Heart right ventricle (tissue), 16 donors: ENCODE data around the gene TPRKB. TPM values are rescaled to one million over a fixed set of nuclear protein-coding genes. Genes with fewer than 3 reads are reported as not detected.
"Not testable (repeated sequence)": the region's sequence is repeated elsewhere in the genome, so short reads cannot be mapped to it uniquely, and the experiment has no call there.

ENCODE experiments used
- ATAC-seq, 8 donors: fragments of 200-7000 bp; cut with Tn5 transposase; one replicate each; pipeline ENCODE4 v1.9.1; 2020; ENCODE audit warnings: mild to moderate bottlenecking in 8 of 8, moderate library complexity in 8 of 8, moderate number of reproducible peaks in 1 of 8
- DNase-seq, 2 donors: peaks; one replicate each; pipeline ENCODE4 v3.0.0-alpha.2; 2020
- H3K27ac ChIP-seq, 10 donors: fragments of 200-600 bp; sonication (generic) in 2 of 10; one replicate each; pipeline versions ENCODE4 v1.5.0 to v1.8.0; 2020 to 2022; ENCODE audit warnings: mild to moderate bottlenecking in 3 of 10
- H3K27me3 ChIP-seq, 7 donors: fragments of 200-600 bp; one replicate each; pipeline ENCODE4 v1.8.0; 2021 to 2022; ENCODE audit warnings: mild to moderate bottlenecking in 2 of 7
- H3K36me3 ChIP-seq, 9 donors: fragments of 200-600 bp; sonication (generic) in 1 of 9; one replicate each; pipeline versions ENCODE4 v1.5.0 to v1.8.0; 2020 to 2022; ENCODE audit warnings: mild to moderate bottlenecking in 2 of 9
- H3K4me1 ChIP-seq, 9 donors: fragments of 200-600 bp; sonication (generic) in 1 of 9; one replicate each; pipeline versions ENCODE4 v1.5.0 to v1.8.0; 2020 to 2022; ENCODE audit warnings: mild to moderate bottlenecking in 4 of 9
- H3K4me3 ChIP-seq, 10 donors: fragments of 200-600 bp; sonication (generic) in 2 of 10; one replicate each; pipeline versions ENCODE4 v1.5.0 to v1.8.0; 2020 to 2022; ENCODE audit warnings: mild to moderate bottlenecking in 7 of 10, moderate library complexity in 2 of 10
- H3K9me3 ChIP-seq, 11 donors: fragments of 200-600 bp in 10 of 11; sonication (generic) in 2 of 11; one replicate each; pipeline versions ENCODE4 v1.5.0 to v1.8.0; 2013 to 2022; ENCODE audit warnings: mild to moderate bottlenecking in 2 of 11, control low read depth in 1 of 11, moderate library complexity in 1 of 11
- CTCF ChIP-seq, 9 donors: fragments of 200-600 bp; sonication (generic) in 2 of 9; IDR thresholded peaks; one replicate each; pipeline versions ENCODE4 v1.5.0 to v1.8.0; 2021 to 2022; ENCODE audit warnings: antibody characterized with exemption in 9 of 9, mild to moderate bottlenecking in 5 of 9, moderate library complexity in 1 of 9
- WGBS, 2 donors: extraction: QIAGEN DNeasy Blood & Tissue Kit; methylation state at CpG; one replicate each; pipeline ENCODE4 v1.1.7; 2013; ENCODE audit warnings: inconsistent platforms in 1 of 2; 5-methylcytosine and 5-hydroxymethylcytosine counted together
- intact Hi-C, 10 donors: fragments of 100-400 bp; cut with DNase I; formaldehyde crosslinking; loops; one replicate each; pipeline versions ENCODE4 v1.11.1 to v1.14.2; 2022
- polyA plus RNA-seq, 2 donors: library from polyadenylated mRNA; stranded (reverse); fragments of 200-250 nt; gene quantifications; one replicate each; pipeline ENCODE4 v1.2.3, GENCODE V29; 2013
- total RNA-seq, 10 donors: library from RNA; stranded (reverse); fragmentation: NEBNext Ultra II Directional in 3 of 10; extraction: Animal tissue kit (Norgen Biotek cat#: 25700) in 3 of 10; gene quantifications; one replicate each; pipeline versions ENCODE4 v1.2.1 to v1.2.4, GENCODE V29; 2021 to 2023
- donor health status: Arrhythmogenic right ventricular cardiomyopathy.
- donor health status: ischemic (EF 13 %, LVEDD 7.1; RV severe dilation, severe dysfunction).
- donor health status: healthy with polysubstance abuse.
- donor health status: DM: no; HTN: yes; CAD: no.
- donor health status: DM: no; HTN: no; CAD: no.
- donor health status: ischemic (EF 25% LVEDD 6.9; RV normal size, moderate dysfunction).
- donor health status: ischemic (EF 25% LVEDD 5.7; RV mildly dilated, moderate dysfunction).
- donor health status: healthy.
- donor health status: DM: yes; HTN: yes; CAD: no.
- donor health status: Ischemic cardiomyopathy.
- donor health status: ischemic (EF 35%, LVEDD 5.7; RV mildly dilated, moderate dysfunction).
- donor health status: nonischemic (EF 11% LVEDD 7.7; RV severe dilation, severe dysfunction).
- donor health status: DM: yes; HTN: yes; CAD: no.
- donor health status: PGD.
- donor health status: ischemic (EF 29% LVEDD 5.4; RV normal size, mild dysfunction).
- donor health status: nonischemic (EF 23%, LVEDD 6.1; RV moderate dilation, normal function).

TPRKB gene
- total and polyA plus RNA-seq, 12 donors, result 17.1 to 83.2 (median 20.8) TPM

- intact Hi-C loops, result loop anchor here in 3 of 10 donors (1.0 to 10.0 kb wide), 2 partner anchors 42 to 85 kb away; partner anchors contain the start of gene TPRKB (in 1 of the 3)
- peak within 1 kb of the TSS; percentile 56 to 97 (median 83) for H3K4me3 ChIP-seq
- no peaks in the 10 kb centered on the region for H3K27me3 ChIP-seq
- 0 to 1% methylated on average over 40 of the region's 40 CpGs for WGBS, 2 donors
- peak; percentile 95 to 96 for DNase-seq
- peak; percentile 85 to 99 (median 91) for TF ChIP-seq CTCF (IDR thresholded peaks at IDR 0.05)
- peak; percentile 98 to 100 (median 100) for ATAC-seq
- H3K27ac ChIP-seq, result peak within 1 kb of the TSS; percentile 68 to 97 (median 92)
- H3K4me1 ChIP-seq, result peaks cover 4 to 31% (median 16%) of the 10 kb centered on the region in 9 donors
- peaks cover 0 to 37% (median 10%) of the 10 kb centered on the region in 9 donors for H3K36me3 ChIP-seq
- no peaks in the 10 kb centered on the region for H3K9me3 ChIP-seq
These were observed 42.5 kb upstream of the TPRKB start, which contains the start of gene DUSP11 for GRCh38 chr2:73779467-73780236. TSS of gene DUSP11 (minus strand) at chr2:73780103. CDS start at chr2:73779974, 129 bp downstream.

GRCh38 chr2:73778867-73779466 is 41.8 kb upstream of the TPRKB start:
- intact Hi-C loops, result loop anchor here in 2 of 10 donors (10.0 kb wide), 1 partner anchor 84 kb away; no protein-coding TSS in a partner anchor
- Histone ChIP-seq H3K4me1 (peaks cover 4 to 31% (median 16%) of the 10 kb centered on the region in 9 donors), H3K4me3 (peak overlapping the region; percentile 56 to 97 (median 83)), H3K36me3 (peaks cover 0 to 44% (median 16%) of the 10 kb centered on the region in 9 donors), H3K27ac (peak overlapping the region in 6 of 10 donors; percentile 92 to 97 (median 94))
- 70 to 75% methylated on average over 18 of the region's 18 CpGs for WGBS, 2 donors
- ATAC-seq, H3K9me3 ChIP-seq, DNase-seq, H3K27me3 ChIP-seq: not testable (repeated sequence)

GRCh38 chr2:73776869-73777519 is 39.8 kb upstream of the TPRKB start:
- WGBS, 2 donors, result 90 to 92% methylated on average over 8 of the region's 8 CpGs
- H3K36me3 ChIP-seq, result peaks cover 0 to 64% (median 31%) of the 10 kb centered on the region in 9 donors

GRCh38 chr2:73776381-73776780 is 39.2 kb upstream of the TPRKB start:
- intact Hi-C loops, result loop anchor here in 2 of 10 donors (10.0 kb wide), 1 partner anchor 82 kb away; no protein-coding TSS in a partner anchor
- no peak for TF ChIP-seq CTCF (IDR thresholded peaks at IDR 0.05)
- Histone ChIP-seq H3K9me3 (no peaks in the 10 kb centered on the region), H3K27me3 (no peaks in the 10 kb centered on the region), H3K36me3 (peaks cover 0 to 70% (median 33%) of the 10 kb centered on the region in 9 donors), H3K4me1 (peaks cover 4 to 31% (median 17%) of the 10 kb centered on the region in 9 donors), H3K4me3 (no peak overlapping the region), H3K27ac (no peak overlapping the region)
- 90 to 96% methylated on average over 4 of the region's 4 CpGs for WGBS, 2 donors
- DNase-seq (no peak), ATAC-seq (no peak)

More at GRCh38 chr2:73776869-73777519, 39.8 kb upstream of the TPRKB start:
- Histone ChIP-seq H3K9me3 (no peaks in the 10 kb centered on the region), H3K27me3 (no peaks in the 10 kb centered on the region), H3K27ac (no peak overlapping the region), H3K4me1 (peaks cover 4 to 31% (median 17%) of the 10 kb centered on the region in 9 donors), H3K4me3 (no peak overlapping the region)
- ATAC-seq, result no peak
- TF ChIP-seq CTCF (IDR thresholded peaks at IDR 0.05), result no peak
- DNase-seq, result no peak
- intact Hi-C loops, result loop anchor here in 2 of 10 donors (10.0 kb wide), 1 partner anchor 82 kb away; no protein-coding TSS in a partner anchor
